ENCODE measurements around the gene PIGB. TPM values are rescaled to one million over a fixed set of nuclear protein-coding genes. Genes with fewer than 3 reads are reported as not detected.
A peak's percentile ranks its signal among the peaks of the same experiment; 100 is the strongest.
"Not testable (repeated sequence)": the region's sequence is repeated elsewhere in the genome, so short reads cannot be mapped to it uniquely, and the experiment has no call there.

The PIGB gene
- total RNA-seq: 14.0 and 19.9 TPM in 2 replicates

DNA sequence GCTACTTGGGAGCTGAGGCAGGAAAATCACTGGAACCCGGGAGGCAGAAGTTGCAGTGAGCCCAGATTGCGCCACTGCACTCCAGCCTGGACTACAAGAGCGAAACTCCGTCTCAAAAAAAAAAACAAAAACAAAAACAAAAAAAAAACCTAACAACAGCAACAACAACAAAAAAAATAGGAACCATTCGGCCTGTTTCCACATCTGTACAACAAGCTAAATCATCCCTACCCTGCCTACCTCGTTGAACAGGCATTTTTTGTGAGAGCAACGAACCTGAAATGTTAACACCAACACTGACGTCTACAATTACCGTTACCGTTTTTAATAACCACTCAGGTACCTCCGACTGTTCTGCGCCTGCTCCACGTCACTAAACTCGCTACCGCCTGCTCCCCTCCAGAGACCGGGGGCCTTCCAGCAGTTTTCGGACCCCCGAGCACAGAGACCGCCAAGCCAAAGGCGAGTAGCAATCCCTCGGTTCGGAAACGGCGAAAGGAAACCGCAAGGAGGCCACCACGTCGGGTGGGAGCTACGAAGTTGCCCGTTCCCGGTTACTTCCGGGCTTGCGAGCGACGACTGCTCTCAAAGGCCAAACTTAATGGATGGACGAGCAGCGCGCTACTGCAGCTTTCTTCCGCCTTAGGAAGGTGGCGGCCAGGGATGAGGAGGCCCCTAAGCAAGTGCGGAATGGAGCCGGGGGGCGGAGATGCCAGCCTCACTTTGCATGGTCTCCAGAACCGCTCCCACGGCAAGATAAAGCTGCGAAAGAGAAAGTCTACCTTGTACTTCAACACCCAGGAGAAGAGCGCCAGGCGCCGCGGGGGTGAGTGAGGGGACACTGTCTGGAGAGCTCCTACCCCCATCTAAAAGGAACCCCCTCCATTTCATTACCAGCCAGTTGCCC is at the start of gene PIGB, which contains the start of gene PIGBOS1:
Gene PIGB (plus strand): TSS at position 635 of the 907 bp plus-strand sequence. CDS start 29 bp downstream, at position 664.
Gene PIGBOS1 (minus strand): TSS at position 536 of the 907 bp plus-strand sequence. CDS start 1,331 bp downstream, outside the sequence.
- H3K9me3 Mint-ChIP-seq: no peaks in the 10 kb centered on the region
- intact Hi-C loops (cut with micrococcal nuclease): loop anchor here (1.0 to 10.0 kb wide), 6 partner anchors 29 to 926 kb away; partner anchors contain the start of genes CCPG1, PIERCE2 and RFX7
- peak within 1 kb of the TSS; percentile 99 for H3K27ac Mint-ChIP-seq
- H3K4me1 Mint-ChIP-seq (ENCODE audit: low read depth): peaks cover 63% of the 10 kb centered on the region
- H3K4me3 Mint-ChIP-seq: peak within 1 kb of the TSS; percentile 100
- DNase-seq (ENCODE audit: low spot score): peak; percentile 78
- no peaks in the 10 kb centered on the region for H3K27me3 Mint-ChIP-seq (ENCODE audit: insufficient read depth)
- H3K36me3 Mint-ChIP-seq (ENCODE audit: low read depth): peaks cover 32% of the 10 kb centered on the region

DNA sequence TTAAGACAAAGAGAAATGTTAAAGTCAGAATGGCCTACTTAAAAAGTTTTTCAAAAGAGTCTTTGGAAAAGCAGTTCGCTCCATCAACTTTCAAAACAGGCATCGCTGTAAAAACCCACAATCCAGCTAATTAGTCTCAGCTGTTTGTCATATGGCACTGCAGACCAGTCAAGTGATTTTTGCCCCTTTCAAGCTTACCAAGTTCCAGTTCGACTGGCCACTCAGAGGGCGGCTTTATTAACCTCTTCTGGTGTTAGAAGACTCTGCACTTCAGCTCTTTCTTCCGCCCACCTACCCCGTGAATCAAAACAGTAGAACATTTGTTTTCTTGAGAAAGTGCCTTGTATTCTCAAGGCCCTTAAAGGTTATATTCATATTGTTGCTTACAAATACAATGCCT is 48.7 kb upstream of the PIGB start:
- intact Hi-C loops (cut with micrococcal nuclease): no loop called here
- no peak overlapping the region for H3K4me3 Mint-ChIP-seq
- no peaks in the 10 kb centered on the region for H3K27me3 Mint-ChIP-seq (ENCODE audit: insufficient read depth)
- DNase-seq (ENCODE audit: low spot score): no peak
- no peaks in the 10 kb centered on the region for H3K9me3 Mint-ChIP-seq
- peak overlapping the region; percentile 64 for H3K27ac Mint-ChIP-seq
- peaks cover 84% of the 10 kb centered on the region for H3K4me1 Mint-ChIP-seq (ENCODE audit: low read depth)
- H3K36me3 Mint-ChIP-seq (ENCODE audit: low read depth): peaks cover 61% of the 10 kb centered on the region

DNA sequence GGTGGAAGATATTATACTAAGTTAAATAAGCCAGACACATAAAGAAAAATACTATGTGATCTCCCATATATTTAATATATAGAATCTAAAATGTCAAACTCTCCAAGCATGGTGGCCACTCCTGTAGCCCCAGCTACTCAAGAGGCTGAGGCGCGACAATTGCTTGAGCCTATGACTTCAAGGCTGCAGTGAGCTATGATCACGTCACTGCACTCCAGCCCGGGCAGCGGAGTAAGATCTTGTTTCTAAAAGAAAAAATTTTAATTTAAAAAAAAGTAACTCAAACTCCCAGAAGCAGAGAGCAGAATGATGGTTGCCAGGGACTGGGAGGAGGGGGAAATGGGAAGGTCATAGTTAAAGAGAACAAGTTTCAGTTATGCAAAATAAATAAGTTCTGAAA is 42.7 kb upstream of the PIGB start:
- Mint-ChIP-seq H3K4me1 (ENCODE audit: low read depth) (peaks cover 81% of the 10 kb centered on the region), H3K4me3 (no peak overlapping the region), H3K27ac (peak overlapping the region; percentile 92), H3K9me3 (no peaks in the 10 kb centered on the region), H3K36me3 (ENCODE audit: low read depth) (peaks cover 32% of the 10 kb centered on the region), H3K27me3 (ENCODE audit: insufficient read depth) (no peaks in the 10 kb centered on the region)
- no peak for DNase-seq (ENCODE audit: low spot score)
- intact Hi-C loops (cut with micrococcal nuclease): no loop called here

DNA sequence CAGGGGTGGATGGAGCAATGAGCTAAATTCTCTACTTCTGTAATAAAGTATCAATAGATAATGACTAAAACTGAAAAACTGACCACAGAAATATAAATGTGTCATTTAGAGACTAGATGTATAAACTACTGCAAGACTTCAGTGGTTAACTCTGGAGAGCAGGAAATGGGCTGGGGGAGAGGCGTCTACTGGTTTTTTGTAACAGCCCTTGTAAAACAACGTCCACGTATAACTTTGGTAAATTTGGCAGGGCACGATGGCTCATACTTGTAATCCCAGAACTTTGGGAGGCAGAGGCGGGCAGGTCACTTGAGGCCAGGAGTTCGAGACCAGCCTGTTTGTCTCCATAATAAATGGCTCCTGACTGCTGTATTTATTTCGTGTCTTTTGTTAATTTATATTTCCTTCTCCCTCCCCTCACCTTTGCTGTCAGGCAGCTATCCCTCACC is 41.9 kb upstream of the PIGB start:
- DNase-seq (ENCODE audit: low spot score): peak; percentile 60
- intact Hi-C loops (cut with micrococcal nuclease): loop anchor here (1.0 kb wide), 4 partner anchors 10 to 56 kb away; no protein-coding TSS in a partner anchor
- Mint-ChIP-seq H3K36me3 (ENCODE audit: low read depth) (peaks cover 28% of the 10 kb centered on the region), H3K9me3 (no peaks in the 10 kb centered on the region), H3K4me1 (ENCODE audit: low read depth) (peaks cover 84% of the 10 kb centered on the region), H3K4me3 (peak overlapping the region; percentile 72), H3K27me3 (ENCODE audit: insufficient read depth) (no peaks in the 10 kb centered on the region), H3K27ac (peak overlapping the region; percentile 92)

DNA sequence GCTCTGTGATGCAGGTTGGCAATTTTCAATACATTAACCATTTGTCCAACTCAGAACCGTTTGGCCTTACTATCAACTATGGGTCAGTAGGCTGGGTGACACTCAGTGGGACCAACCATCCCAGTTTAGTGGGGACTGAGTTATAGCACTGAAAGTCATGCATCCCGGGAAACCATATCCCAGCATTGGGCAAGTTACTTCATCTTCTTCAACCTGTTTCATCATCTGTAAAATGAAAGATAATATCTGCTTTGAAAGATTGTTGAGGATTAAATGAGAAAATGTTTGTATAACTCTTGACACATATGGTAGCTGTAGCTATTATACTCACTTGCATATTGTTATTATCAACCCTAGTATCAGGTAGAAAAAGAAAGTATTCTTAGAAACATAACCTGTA is 41.3 kb upstream of the PIGB start:
- Mint-ChIP-seq H3K36me3 (ENCODE audit: low read depth) (peaks cover 25% of the 10 kb centered on the region), H3K9me3 (no peaks in the 10 kb centered on the region), H3K27me3 (ENCODE audit: insufficient read depth) (no peaks in the 10 kb centered on the region), H3K4me1 (ENCODE audit: low read depth) (peaks cover 86% of the 10 kb centered on the region), H3K27ac (peak overlapping the region; percentile 92), H3K4me3 (peak overlapping the region; percentile 72)
- DNase-seq (ENCODE audit: low spot score): no peak
- intact Hi-C loops (cut with micrococcal nuclease): loop anchor here (1.0 kb wide), 4 partner anchors 10 to 56 kb away; no protein-coding TSS in a partner anchor

DNA sequence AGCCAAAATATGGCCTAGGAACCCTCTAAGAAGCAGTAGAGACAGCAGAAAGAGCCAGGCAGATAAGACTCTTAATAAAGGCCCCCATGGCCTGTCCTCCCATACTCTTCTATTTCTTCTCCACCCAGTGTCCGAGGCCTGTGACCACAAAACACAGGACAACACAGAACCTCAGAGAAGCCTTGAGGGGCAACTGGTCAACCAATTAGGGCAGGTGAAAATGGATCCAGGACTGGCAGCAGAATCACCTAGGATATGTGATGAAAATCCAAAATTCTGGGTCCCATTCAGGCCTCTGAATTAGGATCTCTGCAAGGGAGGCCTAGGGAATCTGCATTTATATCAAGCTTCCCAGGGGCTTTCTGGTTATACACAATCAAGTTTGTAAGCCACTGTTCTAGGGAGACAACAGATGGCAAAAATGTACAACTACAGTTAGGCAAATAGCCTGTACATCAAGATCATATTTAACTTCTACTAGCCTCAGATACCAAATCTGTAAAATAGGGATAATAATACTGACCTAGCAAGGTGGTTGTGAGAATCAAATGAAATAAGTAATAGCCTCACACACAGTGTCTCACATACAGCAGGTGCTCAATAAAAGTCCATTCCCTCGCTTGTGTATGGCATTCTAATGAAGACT is 39.8 kb upstream of the PIGB start:
- H3K36me3 Mint-ChIP-seq (ENCODE audit: low read depth): peaks cover 14% of the 10 kb centered on the region
- H3K27me3 Mint-ChIP-seq (ENCODE audit: insufficient read depth): no peaks in the 10 kb centered on the region
- H3K4me3 Mint-ChIP-seq: peak overlapping the region; percentile 57
- H3K9me3 Mint-ChIP-seq: no peaks in the 10 kb centered on the region
- no peak for DNase-seq (ENCODE audit: low spot score)
- H3K4me1 Mint-ChIP-seq (ENCODE audit: low read depth): peaks cover 86% of the 10 kb centered on the region
- intact Hi-C loops (cut with micrococcal nuclease): no loop called here
- peak overlapping the region; percentile 99 for H3K27ac Mint-ChIP-seq

DNA sequence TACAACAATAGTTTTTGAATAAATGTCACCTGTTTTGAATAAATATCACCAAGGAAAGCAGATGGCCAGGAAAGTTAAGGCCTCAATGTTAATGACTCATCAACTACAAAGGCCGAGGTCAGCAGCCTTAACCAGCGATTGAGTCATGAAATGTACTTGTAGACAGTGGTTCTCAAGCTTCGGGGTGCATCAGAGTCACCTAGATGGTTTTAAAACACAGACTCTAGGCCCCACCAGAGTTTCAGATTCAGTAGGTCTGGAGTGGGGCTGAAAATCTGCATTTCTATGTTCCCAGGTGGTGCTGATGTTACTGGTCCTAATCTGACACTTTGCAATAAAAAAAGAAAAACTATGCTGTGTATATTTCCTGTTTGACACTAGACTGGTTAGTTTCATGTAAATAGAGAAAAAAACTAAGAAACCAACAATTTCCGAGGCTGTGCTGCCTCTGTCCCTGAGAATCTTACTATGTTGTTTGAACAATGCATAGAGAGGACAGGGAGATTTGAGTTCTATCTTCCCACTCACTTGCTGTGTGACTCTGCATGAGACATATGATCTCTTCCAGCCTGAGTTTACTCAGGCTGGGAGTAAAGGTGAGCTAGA is 39.2 kb upstream of the PIGB start:
- peaks cover 14% of the 10 kb centered on the region for H3K36me3 Mint-ChIP-seq (ENCODE audit: low read depth)
- intact Hi-C loops (cut with micrococcal nuclease): loop anchor here (1.0 kb wide), 3 partner anchors 10 to 83 kb away; no protein-coding TSS in a partner anchor

DNA sequence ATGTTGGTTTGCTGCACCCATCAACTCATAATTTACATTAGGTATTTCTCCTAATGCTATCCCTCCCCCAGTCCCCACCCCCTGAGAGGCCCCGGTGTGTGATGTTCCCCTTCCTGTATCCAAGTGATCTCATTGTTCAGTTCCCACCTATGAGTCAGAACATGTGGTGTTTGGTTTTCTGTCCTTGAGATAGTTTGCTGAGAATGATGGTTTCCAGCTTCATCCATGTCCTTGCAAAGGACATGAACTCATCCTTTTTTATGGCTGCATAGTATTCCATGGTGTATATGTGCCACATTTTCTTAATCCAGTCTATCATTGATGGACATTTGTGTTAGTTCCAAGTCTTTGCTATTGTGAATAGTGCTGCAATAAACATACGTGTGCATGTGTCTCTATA is 38.4 kb upstream of the PIGB start:
- H3K9me3 Mint-ChIP-seq; DNase-seq (ENCODE audit: low spot score); H3K27me3 Mint-ChIP-seq (ENCODE audit: insufficient read depth); H3K4me3 Mint-ChIP-seq: not testable (repeated sequence)
- intact Hi-C loops (cut with micrococcal nuclease): loop anchor here (1.0 kb wide), 3 partner anchors 10 to 83 kb away; no protein-coding TSS in a partner anchor
- Mint-ChIP-seq H3K27ac (peak overlapping the region; percentile 99), H3K4me1 (ENCODE audit: low read depth) (peaks cover 95% of the 10 kb centered on the region), H3K36me3 (ENCODE audit: low read depth) (peaks cover 13% of the 10 kb centered on the region)

More for the DNA sequence above, 39.2 kb upstream of the PIGB start:
- DNase-seq (ENCODE audit: low spot score): peak; percentile 47
- H3K27ac Mint-ChIP-seq: peak overlapping the region; percentile 99
- peak overlapping the region; percentile 57 for H3K4me3 Mint-ChIP-seq
- no peaks in the 10 kb centered on the region for H3K27me3 Mint-ChIP-seq (ENCODE audit: insufficient read depth)
- peaks cover 92% of the 10 kb centered on the region for H3K4me1 Mint-ChIP-seq (ENCODE audit: low read depth)
- no peaks in the 10 kb centered on the region for H3K9me3 Mint-ChIP-seq

DNA sequence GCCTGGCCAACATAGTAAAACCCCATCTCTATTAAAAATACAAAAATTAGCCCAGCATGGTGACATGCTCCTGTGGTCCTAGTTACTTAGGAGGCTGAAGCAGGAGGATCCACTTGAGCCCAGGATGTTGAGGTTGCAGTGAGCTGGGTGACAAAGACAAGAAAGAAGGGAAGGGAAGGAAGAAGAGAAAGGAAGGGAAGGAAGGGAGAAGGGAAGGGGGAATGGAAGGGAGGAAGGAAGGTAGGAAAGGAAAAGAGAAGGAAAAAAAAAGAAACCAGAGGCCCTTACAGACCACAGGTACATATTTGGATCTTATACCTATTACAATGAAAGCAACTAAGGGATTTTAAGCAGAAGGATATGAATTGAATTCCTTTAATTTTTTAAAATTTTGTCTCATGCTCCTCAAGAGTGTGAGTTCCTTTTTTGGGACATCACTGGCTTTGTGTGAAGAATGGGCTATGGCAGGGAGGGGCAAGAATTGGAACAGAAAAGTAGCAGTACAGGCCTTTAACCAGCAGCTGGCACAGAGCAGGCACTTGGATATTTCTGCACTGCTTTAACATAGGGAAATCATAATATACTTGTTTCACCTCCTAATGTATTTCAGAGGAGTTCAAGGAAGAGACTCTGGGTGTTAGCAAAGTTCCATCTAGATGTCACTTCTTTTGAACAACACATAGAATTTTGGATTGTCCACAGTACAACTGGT is 37.3 kb upstream of the PIGB start:
- H3K36me3 Mint-ChIP-seq (ENCODE audit: low read depth): peaks cover 22% of the 10 kb centered on the region
- H3K4me1 Mint-ChIP-seq (ENCODE audit: low read depth): peaks cover 95% of the 10 kb centered on the region
- no peaks in the 10 kb centered on the region for H3K9me3 Mint-ChIP-seq
- intact Hi-C loops (cut with micrococcal nuclease): loop anchor here (2.0 kb wide), 1 partner anchor 15 kb away; no protein-coding TSS in a partner anchor
- no peaks in the 10 kb centered on the region for H3K27me3 Mint-ChIP-seq (ENCODE audit: insufficient read depth)
- no peak for DNase-seq (ENCODE audit: low spot score)
- peak overlapping the region; percentile 52 for H3K4me3 Mint-ChIP-seq
- peak overlapping the region; percentile 86 for H3K27ac Mint-ChIP-seq

DNA sequence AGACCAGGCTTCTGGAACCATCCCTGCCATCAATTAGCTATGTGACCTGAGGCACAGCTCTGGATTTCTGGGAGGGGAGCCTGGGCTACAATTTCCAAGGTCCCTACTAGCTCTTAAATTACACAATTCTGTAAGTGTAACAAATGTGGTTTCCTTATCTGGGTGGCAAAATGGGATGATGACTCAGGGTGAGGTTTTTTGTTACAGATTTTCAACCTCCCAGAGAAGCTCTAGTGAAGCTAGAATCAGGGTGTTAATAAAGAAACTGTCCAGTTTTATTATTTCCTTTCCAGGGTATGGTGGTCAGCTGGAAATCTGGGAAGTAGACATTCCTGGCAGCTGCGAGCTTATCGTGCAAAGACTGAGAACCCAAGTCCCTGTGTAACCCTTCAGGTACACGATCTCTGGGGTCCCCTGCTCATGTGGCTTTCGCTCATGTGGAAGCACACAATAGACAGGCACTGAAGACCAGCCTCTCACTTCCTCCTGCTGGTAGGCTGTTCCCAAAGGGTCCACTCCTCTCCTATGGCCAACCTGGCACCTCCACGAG is 36.7 kb upstream of the PIGB start:
- Mint-ChIP-seq H3K27ac (peak overlapping the region; percentile 86), H3K4me1 (ENCODE audit: low read depth) (peaks cover 88% of the 10 kb centered on the region), H3K4me3 (peak overlapping the region; percentile 52), H3K9me3 (no peaks in the 10 kb centered on the region), H3K36me3 (ENCODE audit: low read depth) (peaks cover 23% of the 10 kb centered on the region), H3K27me3 (ENCODE audit: insufficient read depth) (no peaks in the 10 kb centered on the region)
- DNase-seq (ENCODE audit: low spot score): no peak
- intact Hi-C loops (cut with micrococcal nuclease): loop anchor here (2.0 kb wide), 1 partner anchor 16 kb away; no protein-coding TSS in a partner anchor

DNA sequence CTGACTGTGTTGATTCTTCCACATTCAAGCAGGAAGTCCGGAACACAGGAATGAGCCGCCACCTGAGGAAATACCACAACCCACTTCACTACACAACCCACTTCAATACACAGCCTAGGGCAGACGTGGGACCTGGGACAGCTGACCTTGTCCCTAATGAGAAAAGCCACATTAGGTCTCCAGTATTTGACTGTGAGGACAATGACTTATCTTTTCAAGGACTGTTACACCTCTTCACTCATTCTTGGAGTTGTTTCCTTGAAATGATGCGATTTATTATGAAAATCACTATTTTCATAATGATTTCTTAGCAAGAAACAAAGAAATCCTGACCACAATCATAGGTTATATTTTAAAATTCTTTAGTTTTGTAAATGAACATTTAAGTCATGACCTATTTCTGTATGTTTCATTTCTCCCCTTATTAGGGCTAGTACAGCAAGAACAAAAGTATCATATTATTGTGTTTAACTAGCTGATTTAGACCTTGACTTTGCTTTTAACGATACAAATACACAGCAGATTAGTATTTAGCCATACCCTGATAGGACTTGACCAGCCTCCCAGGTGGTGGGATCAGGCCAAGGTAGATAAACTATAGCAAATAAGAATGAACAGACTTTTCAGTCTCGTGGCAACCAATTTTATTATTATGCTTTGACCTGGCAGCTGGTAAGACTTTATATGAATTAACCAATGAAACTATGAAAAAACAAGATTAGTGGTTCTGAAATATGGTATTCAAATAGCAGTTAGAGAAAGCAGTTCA is 35.5 kb upstream of the PIGB start:
- H3K27ac Mint-ChIP-seq: peak overlapping the region; percentile 67
- no peak for DNase-seq (ENCODE audit: low spot score)
- no peaks in the 10 kb centered on the region for H3K27me3 Mint-ChIP-seq (ENCODE audit: insufficient read depth)
- peaks cover 91% of the 10 kb centered on the region for H3K4me1 Mint-ChIP-seq (ENCODE audit: low read depth)
- H3K36me3 Mint-ChIP-seq (ENCODE audit: low read depth): peaks cover 31% of the 10 kb centered on the region
- H3K4me3 Mint-ChIP-seq: peak overlapping the region; percentile 52
- intact Hi-C loops (cut with micrococcal nuclease): loop anchor here (2.0 kb wide), 1 partner anchor 17 kb away; no protein-coding TSS in a partner anchor
- no peaks in the 10 kb centered on the region for H3K9me3 Mint-ChIP-seq
